HG03457 (cell line): Measurements from ENCODE around the gene POLA2.

ENCODE experiments used
- ATAC-seq: cut with Tn5 transposase; IDR thresholded peaks from one replicate; pipeline ENCODE4 v1.9.1; 2021; ENCODE audit warnings: moderate number of reproducible peaks; ENCODE audit not compliant: unreplicated experiment

POLA2 gene

GRCh38 chr11:65305501-65306268 is 43.9 kb downstream of the POLA2 start:
- no peak for ATAC-seq

GRCh38 chr11:65307298-65308229 is 45.8 kb downstream of the POLA2 start:
- no peak for ATAC-seq

DNA sequence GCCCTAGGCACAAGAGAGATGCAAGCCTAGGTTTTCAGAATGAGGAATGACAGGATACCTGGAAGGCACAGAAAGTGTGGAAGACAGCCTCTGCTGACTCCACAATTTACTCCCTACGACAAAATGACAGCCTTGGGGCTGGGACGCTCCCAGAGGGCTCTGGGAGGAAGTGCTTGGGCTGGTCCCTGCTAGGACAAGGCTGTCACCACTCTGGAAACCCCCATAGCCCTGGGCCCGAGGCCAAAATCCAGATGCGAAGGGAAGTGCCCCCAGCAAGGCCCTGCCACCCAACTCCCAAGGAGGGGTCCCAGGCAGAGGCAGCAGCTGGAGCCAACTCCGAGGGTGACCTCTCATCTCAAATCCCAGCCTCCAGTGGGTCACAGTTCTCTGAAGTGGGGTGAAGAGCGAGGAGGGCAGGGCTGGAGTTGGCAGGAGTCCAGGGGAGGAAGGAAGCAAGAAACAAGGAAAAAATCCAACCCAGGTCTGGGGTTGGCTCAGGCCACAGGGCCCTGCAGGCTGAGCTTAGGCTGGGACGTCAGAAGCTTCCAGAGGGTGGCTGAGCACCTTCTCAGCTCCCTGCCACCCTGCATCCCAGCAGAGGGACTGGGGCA is 46.6 kb downstream of the POLA2 start:
- ATAC-seq, result no peak

GRCh38 chr11:65309006-65309405 is 47.2 kb downstream of the POLA2 start:
- no peak for ATAC-seq

DNA sequence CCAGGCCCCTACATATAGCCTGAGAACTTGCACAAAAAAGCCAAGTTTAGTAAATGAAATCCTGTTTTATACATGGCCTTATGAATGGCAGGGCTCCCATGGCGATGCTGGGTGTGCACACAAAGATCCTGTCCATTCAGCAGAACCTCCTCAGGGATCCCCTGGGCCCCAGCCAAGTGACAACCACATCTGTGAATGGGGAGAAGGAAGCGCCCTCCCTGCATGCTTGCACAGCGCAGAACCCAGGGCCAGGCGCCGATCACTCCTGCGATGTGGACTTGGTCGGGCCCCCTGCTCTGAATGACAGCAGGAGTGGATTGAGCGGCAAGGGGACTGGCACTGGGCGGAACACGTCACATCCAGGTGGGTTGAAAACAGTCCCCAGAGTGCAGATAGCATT is 48.5 kb downstream of the POLA2 start:
- ATAC-seq, result no peak

DNA sequence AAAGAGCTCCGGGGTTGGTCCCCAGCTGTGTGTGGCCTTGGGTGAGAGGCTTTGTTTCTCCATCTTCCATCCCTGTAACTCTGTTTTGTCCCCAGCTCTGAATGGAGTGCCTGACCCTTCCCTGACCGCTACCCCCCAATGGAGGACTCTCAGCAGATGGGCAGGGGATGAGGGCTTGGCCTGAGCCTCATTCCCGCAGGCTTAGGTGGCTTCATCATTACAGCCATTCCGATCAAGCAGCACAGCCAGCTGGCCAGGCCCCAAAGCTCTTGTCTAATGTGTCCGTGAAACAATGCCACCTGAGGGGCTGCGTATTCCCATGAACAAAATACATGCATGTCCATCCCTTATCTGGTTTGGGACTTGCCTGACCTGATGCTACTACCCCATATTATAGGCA is 49.0 kb downstream of the POLA2 start:
- ATAC-seq, result no peak

- ATAC-seq, result no peak
Observed at GRCh38 chr11:65311170-65311678, 49.5 kb downstream of the POLA2 start.

DNA sequence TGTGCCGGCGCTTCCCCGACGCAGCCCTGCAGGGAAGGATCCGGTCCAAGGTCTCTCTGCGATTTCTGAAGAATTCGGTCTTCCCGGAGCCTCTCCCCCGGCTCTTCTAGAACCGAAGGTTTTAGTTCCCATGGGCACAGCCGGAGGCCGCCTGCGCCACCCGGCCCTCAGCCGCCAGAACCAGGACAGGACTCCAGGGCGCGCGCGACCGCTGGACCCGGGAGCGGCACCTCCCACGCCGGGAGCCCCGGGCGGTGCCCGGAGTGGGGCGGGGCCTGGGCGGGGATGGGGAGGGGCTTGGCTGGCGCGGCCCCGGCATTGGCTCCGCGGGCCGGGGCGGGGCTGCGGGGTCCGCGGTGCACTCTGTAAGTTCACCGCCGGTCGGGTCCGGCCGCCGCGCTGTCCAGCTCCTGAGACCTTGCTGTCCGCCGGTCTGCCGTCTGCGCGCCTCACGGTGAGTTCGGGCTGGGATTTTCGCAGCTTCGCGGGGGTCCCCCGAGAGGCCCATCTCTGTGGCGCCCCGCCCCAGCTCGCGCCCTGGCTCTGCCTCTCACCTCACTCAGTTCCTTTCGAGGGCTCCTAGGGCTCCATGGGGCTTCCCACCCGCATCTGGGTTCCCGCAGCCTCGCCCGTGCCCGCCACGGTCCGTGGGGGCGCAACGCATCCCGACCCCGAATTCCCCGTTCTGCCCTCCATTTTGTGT is 52.9 kb downstream of the POLA2 start, which contains the start of gene CDC42EP2:
TSS of gene CDC42EP2 (plus strand) at position 366 of the 703 bp plus-strand sequence. CDS start 6,033 bp downstream, outside the sequence.
- peak; percentile 48 for ATAC-seq

GRCh38 chr11:65315204-65315865 is 53.6 kb downstream of the POLA2 start:
- ATAC-seq, result no peak

GRCh38 chr11:65315866-65316226 is 54.1 kb downstream of the POLA2 start:
- ATAC-seq, result no peak

- no peak for ATAC-seq
Observed at GRCh38 chr11:65316227-65317024, 54.7 kb downstream of the POLA2 start.

GRCh38 chr11:65317025-65317786 is 55.4 kb downstream of the POLA2 start:
- no peak for ATAC-seq

GRCh38 chr11:65320386-65321075 is 58.8 kb downstream of the POLA2 start:
- ATAC-seq, result no peak

- no peak for ATAC-seq
Observed at GRCh38 chr11:65321076-65321475, 59.3 kb downstream of the POLA2 start.

DNA sequence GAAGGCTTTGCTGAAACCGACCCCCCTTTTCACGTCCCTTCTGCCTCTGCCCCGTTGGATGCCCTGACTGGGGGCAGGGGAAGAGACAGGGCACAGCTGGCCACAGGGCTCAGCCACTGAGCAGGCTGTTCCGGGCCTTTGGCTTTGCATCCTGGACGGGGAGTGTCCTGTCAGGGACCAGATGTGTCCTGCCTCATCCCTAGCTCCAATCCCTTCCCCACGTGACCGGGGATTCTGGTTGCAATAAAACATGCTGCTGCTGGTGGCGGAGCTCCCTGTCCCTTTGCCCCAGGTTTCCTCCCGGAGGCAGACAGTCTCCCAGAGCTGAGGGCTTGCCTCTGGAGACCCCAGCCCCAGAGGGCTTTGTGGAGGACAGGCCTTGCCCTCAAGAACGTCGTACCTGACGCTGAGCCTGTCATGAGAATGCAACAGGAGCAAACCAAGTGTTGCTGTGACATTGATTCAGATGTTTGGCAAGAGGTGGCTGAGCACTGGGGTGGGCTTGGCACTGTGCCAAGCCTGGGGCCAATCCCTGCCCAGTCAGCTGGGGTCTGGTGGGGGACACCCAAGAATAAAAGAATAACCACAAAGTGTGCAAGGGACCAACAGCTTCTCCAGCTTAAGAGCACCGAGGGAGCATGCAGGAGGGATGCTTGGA is 60.2 kb downstream of the POLA2 start:
- ATAC-seq, result no peak

- ATAC-seq, result no peak
Observed at GRCh38 chr11:65323813-65324212, 62.1 kb downstream of the POLA2 start.

GRCh38 chr11:65325435-65325834 is 63.7 kb downstream of the POLA2 start:
- no peak for ATAC-seq
